Embryonic facial prominence (tissue), 1 donor: ENCODE results near the gene TRIM49B.
"Not testable (repeated sequence)": the region's sequence is repeated elsewhere in the genome, so short reads cannot be mapped to it uniquely, and the experiment has no call there.

Source experiments
- DNase-seq: peaks from one replicate; pipeline ENCODE4 v3.0.0-alpha.2; 2016; ENCODE audit errors: extremely low spot score

The TRIM49B gene

GRCh38 chr11:49028523-49028922, at the start of gene TRIM49B:
TRIM49B (plus strand) TSS chr11:49028823; CDS start chr11:49031600, 2,777 bp downstream.
- not testable (repeated sequence) for DNase-seq

- DNase-seq = not testable (repeated sequence)
Measured at GRCh38 chr11:48983785-48984184, 44.8 kb upstream of the TRIM49B start, which contains the start of gene TRIM51G. TRIM51G (minus strand) TSS chr11:48983885; CDS start chr11:48981695, 2,190 bp downstream.

GRCh38 chr11:49048229-49048628, 19.6 kb downstream of the TRIM49B start:
- DNase-seq = not testable (repeated sequence)

- not testable (repeated sequence) for DNase-seq
Measured at GRCh38 chr11:49049821-49050220, 21.2 kb downstream of the TRIM49B start.

- not testable (repeated sequence) for DNase-seq
Measured at GRCh38 chr11:49059012-49059411, 30.4 kb downstream of the TRIM49B start, which contains the start of gene TRIM64C. TRIM64C (minus strand) TSS chr11:49059112; CDS start chr11:49059112, 0 bp downstream.

- not testable (repeated sequence) for DNase-seq
Measured at GRCh38 chr11:49069897-49070296, 41.3 kb downstream of the TRIM49B start.
